COLO829 (cell line): ENCODE measurements around the gene TIMP3.
"Not testable (repeated sequence)": the region's sequence is repeated elsewhere in the genome, so short reads cannot be mapped to it uniquely, and the experiment has no call there.

Experiments
- DNase-seq: peaks from one replicate; pipeline ENCODE4 v3.0.0; 2012; ENCODE audit warnings: low spot score

TIMP3 gene

DNA sequence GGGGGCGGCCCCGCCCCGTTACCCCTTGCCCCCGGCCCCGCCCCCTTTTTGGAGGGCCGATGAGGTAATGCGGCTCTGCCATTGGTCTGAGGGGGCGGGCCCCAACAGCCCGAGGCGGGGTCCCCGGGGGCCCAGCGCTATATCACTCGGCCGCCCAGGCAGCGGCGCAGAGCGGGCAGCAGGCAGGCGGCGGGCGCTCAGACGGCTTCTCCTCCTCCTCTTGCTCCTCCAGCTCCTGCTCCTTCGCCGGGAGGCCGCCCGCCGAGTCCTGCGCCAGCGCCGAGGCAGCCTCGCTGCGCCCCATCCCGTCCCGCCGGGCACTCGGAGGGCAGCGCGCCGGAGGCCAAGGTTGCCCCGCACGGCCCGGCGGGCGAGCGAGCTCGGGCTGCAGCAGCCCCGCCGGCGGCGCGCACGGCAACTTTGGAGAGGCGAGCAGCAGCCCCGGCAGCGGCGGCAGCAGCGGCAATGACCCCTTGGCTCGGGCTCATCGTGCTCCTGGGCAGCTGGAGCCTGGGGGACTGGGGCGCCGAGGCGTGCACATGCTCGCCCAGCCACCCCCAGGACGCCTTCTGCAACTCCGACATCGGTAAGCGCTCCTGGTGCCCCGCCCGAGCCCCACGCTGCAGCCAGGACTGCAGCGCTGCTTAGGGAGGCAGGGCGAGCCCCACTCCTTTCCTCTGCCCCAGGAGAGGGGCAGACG, at the start of gene TIMP3:
TSS of gene TIMP3 (plus strand) at position 169 of the 700 bp plus-strand sequence. CDS start at position 466, 297 bp downstream.
- DNase-seq: peak; percentile 92

DNA sequence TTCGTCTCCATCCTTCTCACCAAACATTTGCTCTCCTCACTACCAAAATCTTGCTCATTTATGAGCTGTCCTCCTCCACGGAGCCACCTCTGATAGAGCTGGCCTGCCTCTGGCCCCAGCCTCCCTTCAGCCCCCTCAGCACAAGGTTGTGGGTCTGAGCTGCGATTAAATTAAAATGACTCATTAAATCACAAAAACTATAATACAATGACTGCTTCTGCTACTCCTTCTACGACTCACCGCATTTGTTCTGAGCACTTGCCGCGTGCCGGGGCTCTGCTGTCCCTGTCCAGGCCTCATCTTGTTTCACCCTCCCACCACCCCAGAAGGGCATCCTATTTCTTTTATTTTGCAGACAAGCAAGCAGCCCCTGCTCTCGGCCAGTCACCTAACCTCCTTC, 49.2 kb upstream of the TIMP3 start:
- peak; percentile 65 for DNase-seq

DNA sequence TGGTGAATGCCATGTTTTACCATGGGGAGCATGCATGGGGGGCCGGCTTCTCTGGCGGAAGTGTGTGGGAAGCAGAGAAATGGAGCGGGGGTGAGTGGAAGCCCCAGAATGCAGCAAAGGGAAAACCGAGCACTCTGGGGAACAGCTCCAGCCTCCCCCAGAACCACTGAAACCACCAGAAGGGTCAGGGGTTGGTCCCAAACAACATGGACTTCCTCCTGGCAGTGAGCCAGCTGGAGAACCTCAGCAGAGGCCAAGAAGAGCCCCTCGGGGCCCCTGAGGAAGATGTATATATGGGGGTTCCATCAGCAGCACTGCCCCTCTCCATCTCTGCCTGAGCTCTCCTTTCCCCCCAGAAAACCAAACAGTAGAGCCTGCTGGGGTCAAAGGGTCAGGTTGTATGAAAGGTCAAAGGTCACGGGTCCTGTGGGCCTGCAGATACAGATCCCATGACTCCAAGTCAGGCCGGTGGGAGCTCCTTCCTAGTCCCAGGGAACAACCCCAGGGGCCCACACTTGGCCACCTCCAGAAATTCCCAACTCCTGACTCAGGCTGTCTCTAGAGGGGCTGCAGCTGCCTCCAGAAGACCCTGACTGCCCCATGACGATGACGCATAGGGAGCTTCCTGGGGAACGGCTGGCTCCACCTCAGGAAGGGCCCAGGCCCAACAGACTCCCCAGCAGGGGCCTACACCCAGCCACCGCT, 48.5 kb upstream of the TIMP3 start:
- peak; percentile 58 for DNase-seq

DNA sequence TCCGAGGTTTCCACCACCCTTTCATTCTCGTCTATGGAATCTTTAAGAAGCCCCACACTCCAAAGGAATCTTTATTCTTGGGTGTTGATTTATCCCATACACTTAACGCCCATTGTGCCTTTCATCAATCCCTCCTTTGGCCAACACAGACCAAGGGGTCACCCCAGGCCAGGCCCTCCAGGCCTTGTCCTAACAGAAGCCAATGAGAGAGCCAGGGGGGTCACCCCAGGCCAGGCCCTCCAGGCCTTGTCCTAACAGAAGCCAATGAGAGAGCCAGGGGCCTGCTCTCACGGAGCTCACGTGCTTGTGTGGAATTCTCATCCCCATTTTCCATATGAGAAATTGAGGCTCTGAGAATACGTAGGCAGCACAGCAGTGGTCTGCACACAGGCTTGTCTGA, 47.9 kb upstream of the TIMP3 start:
- no peak for DNase-seq

DNA sequence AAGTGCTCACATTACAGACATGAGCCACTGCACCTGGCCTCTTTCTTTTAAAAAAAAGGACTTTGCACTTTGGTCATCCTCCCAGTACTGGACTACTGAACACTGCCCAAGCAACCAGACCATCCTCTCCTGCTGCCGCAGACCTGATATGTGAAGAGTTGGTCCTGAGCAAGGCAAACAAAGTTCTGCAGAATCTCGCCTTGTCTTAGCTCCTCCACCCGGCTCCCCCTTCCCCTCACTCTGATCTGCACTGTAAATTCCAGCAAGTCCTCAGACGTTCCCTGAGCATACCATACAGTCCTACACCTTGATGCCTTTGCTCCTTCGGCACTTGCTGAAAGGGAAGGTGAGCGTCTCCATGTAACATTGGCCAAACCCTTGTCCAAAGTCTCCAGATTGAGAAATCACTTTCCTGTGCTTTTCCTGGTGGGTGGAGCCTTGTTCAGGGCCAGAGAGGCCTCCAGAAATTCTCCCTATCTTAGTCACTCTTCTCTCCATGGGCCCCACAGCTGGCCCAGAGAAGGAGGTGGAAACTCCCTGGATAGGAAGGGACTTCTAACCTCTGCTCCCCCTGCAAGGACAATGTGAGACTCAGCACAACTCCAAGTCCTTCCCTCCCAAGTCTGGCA, 47.0 kb upstream of the TIMP3 start:
- DNase-seq: peak; percentile 34

- not testable (repeated sequence) for DNase-seq
Observed at GRCh38 chr22:32757086-32757762, 44.3 kb upstream of the TIMP3 start.

- no peak for DNase-seq
Observed at GRCh38 chr22:32758866-32759385, 42.6 kb upstream of the TIMP3 start.

GRCh38 chr22:32760396-32760795, 41.1 kb upstream of the TIMP3 start:
- no peak for DNase-seq

DNA sequence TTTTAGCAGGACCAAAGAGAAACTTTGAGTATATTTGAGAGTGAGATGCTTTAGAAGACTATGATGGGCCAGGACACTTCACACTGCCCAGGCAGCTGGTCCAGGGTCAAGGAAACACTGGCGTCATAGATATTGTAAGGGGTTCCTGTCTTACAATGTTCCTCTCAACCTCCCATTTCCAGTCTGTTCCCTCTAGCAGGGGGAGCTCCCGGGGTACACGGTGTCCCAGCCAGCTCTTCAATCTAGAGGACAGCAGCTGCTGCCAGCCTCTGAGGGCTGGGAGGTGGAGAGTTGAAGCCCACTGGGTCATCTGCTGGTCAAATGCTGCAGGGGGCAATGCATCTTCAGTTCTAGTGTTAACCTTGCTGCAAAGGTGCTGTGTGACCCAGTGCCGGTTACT, 40.7 kb upstream of the TIMP3 start:
- no peak for DNase-seq

GRCh38 chr22:32761251-32761903, 40.1 kb upstream of the TIMP3 start:
- DNase-seq: no peak

- no peak for DNase-seq
Observed at GRCh38 chr22:32764330-32765131, 37.0 kb upstream of the TIMP3 start.

DNA sequence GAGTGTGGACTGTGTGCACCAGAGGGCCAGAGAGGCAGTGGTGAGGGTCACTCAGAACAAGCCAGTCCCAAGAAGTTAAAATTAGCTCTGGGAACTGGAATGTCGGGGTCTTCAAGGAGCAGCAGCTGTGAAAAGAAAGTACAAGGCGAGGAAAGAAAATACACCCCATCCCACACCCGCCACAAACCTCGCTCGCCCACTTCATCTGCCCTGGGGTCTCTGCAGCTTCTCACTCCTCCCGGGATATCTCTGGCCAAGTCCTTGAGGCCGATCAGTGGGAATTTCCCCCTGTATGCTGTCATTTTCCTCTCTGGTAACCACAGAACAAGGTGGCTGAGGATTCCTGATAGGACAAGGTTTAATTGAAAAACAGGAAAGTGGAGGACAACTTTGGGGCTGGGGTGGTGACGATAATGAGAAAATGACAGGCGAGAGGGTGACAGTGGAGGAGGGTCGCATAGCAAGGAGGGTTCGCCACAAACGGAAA, 36.3 kb upstream of the TIMP3 start:
- DNase-seq: no peak

- no peak for DNase-seq
Observed at GRCh38 chr22:32771756-32772155, 29.7 kb upstream of the TIMP3 start.

- DNase-seq: no peak
Observed at GRCh38 chr22:32775957-32776356, 25.5 kb upstream of the TIMP3 start.

GRCh38 chr22:32776397-32776796, 25.1 kb upstream of the TIMP3 start:
- no peak for DNase-seq

DNA sequence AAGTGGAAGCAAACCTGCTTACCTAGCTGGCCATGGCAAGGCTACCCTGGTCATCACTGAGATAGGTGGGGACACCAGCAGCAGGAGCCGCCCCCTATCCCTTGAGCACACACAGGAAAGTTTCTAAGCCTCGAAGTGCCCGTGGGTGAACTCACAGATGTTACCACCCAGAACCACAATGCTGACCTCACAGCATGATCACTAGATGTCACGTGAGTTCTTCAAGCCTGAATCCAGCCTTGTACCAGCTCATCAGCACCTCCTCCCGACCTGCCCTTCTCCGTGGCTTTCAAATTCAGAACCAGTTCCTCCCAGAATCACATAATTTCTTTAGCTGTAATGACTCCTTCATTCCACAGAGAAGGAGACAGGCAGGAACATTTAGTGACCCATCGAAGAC, 24.7 kb upstream of the TIMP3 start:
- no peak for DNase-seq

DNA sequence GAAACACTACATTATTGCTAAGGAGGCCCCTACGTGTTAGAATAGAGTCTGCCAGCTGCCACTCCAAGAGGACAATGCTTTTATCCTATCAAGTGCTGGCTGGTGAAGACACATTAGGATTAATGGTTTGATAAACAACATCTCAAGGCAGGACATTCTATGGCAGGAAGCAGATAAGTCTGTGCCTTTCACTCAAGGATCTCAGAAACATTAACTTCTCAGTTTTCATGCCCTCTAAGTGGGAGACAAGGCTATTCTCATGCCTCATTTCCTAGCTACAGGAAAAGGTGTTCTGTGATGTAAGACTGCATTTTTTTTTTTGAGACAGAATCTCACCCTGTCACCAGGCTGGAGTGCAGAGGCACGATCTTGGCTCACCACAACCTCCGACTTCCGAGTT, 23.5 kb upstream of the TIMP3 start:
- no peak for DNase-seq

- DNase-seq: no peak
Observed at GRCh38 chr22:32780726-32781310, 20.7 kb upstream of the TIMP3 start.

- no peak for DNase-seq
Observed at GRCh38 chr22:32781695-32782094, 19.8 kb upstream of the TIMP3 start.

DNA sequence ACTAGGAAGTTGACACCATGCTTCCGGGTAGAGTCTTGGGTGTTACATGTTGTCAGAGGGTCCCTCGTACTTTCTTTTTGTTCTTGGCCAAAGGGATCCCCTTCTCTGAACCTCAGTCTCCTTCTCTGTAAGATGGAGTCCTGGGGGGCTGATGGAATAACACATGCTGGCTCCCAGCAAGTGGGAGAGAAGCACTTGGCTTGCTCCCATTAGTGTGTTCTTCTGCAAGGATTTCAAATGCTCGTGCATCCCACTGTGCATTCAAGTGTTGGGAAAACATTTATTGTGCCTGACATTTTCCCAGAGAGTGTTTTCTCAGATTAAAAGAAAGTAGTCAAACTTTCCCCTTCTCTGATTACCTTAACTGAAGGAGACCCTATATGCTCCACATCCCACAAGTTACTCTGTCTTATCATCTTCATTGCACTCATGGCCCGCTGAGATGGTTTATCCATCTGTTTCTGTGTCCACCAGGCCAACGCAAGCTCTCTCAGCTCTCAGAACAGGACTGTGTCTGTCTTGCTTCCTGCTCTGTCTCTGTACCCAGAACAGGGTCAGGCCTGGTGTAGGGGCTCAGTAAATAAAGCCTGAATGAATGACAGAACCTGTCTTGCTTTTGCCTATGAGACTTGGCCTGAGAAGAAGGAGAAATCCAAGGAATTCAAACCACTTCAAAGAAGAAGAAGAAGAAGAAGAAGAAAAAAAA, 16.0 kb upstream of the TIMP3 start:
- DNase-seq: no peak
